Fibroblast of peridontal ligament (primary cell): ENCODE results near the gene CTU2.
"Not testable (repeated sequence)": the region's sequence is repeated elsewhere in the genome, so short reads cannot be mapped to it uniquely, and the experiment has no call there.

Experiments
- DNase-seq: peaks from one replicate; pipeline ENCODE4 v3.0.0-alpha.2; 2010; ENCODE audit errors: extremely low read depth

CTU2 gene

GRCh38 chr16:88706229-88706964 lies at the start of gene CTU2, which contains the start of gene RNF166:
Gene CTU2 (plus strand): TSS chr16:88706503. CDS start chr16:88706531, 28 bp downstream.
Gene RNF166 (minus strand): TSS chr16:88706408. CDS start chr16:88706325, 83 bp downstream.
- DNase-seq = peak; percentile 75

GRCh38 chr16:88657371-88657770 lies 48.9 kb upstream of the CTU2 start:
- no peak for DNase-seq

- DNase-seq = no peak
Measured at GRCh38 chr16:88658714-88659113, 47.6 kb upstream of the CTU2 start.

- DNase-seq = no peak
Measured at GRCh38 chr16:88659160-88659559, 47.1 kb upstream of the CTU2 start.

DNA sequence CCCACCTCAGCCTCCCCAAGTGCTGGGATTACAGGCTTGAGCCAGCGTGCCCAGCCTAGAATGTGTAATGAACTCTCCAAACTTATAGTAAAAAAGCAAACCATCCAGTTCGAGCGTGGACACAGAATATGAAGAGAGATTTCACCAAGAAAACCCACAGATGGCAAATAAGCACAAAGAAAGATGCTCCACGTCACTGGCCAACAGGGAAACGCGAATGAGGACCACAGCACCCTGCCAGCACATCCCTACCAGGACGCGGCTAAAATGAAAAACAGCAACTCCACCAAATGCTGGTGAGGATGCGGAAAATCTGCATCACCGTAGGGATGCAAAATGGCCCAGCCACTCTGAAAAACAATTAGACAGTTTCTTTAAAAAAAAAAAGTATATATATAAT lies 44.8 kb upstream of the CTU2 start:
- DNase-seq = no peak

- no peak for DNase-seq
Measured at GRCh38 chr16:88662222-88662842, 44.0 kb upstream of the CTU2 start.

DNA sequence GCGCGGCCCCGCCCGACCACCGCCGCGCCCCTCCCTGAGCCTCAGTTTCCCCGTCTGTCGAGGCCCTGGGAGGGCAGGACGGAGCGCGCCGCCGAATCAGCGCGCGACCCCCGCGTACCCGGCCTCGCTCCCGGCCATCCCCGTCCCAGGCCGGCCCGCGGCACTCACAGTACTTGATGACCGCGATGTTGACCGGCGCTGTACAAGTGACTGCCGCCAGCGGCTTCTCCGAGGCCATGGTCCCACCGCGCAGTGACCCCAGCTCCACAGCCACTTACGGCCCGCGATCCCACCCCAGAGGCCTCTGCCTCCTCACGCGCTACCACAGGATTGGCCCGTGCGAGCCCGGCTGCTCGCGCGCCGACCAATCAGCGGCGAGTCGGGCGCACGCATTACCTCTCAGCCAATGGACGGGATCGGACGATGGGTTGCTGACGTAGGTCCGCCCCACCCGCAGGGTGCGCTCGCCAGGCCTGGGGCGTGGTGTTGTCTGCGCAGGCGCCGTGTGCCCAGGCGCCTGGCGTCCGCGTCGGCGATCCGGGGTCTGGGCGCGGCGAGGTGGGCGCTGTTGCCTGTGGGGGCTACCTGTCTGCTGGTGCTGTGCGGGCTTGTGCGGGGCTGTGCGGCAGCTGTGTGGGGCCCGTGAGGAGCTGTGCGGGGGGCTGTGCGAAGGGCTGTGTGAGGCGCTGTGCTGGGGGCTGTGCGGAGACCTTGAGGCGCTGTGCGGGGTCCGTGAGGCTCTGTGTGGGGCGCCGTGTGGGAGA lies 43.3 kb upstream of the CTU2 start, which contains the start of gene MVD:
Gene MVD, minus strand, starts transcription at position 249 of the 764 bp plus-strand sequence. Its CDS starts 11 bp downstream, at position 238.
- peak; percentile 96 for DNase-seq

DNA sequence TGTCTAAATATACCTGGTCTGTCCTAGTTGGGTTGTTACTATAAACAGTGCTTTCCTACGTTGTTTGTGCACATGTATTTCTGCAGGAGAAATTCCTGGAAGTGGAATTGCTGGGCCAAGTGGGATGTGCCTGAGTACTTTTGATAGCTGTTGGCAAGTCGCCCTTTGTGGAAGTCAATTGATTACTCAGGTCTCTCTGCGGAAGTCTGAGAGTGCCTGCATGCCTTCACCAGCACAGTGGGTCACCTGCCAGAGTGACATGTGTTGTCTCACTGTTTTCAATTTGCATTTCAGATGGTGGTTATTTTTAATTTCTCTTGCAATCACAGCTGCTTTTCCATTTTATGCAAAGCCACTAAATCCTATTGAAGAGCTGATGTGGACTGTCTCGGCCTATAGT lies 41.2 kb upstream of the CTU2 start:
- no peak for DNase-seq

GRCh38 chr16:88665570-88665969 lies 40.7 kb upstream of the CTU2 start:
- no peak for DNase-seq

GRCh38 chr16:88667461-88667860 lies 38.8 kb upstream of the CTU2 start:
- no peak for DNase-seq

GRCh38 chr16:88669493-88669892 lies 36.8 kb upstream of the CTU2 start:
- not testable (repeated sequence) for DNase-seq

GRCh38 chr16:88669980-88670379 lies 36.3 kb upstream of the CTU2 start:
- DNase-seq = peak; percentile 71

- DNase-seq = no peak
Measured at GRCh38 chr16:88671806-88672205, 34.5 kb upstream of the CTU2 start.

DNA sequence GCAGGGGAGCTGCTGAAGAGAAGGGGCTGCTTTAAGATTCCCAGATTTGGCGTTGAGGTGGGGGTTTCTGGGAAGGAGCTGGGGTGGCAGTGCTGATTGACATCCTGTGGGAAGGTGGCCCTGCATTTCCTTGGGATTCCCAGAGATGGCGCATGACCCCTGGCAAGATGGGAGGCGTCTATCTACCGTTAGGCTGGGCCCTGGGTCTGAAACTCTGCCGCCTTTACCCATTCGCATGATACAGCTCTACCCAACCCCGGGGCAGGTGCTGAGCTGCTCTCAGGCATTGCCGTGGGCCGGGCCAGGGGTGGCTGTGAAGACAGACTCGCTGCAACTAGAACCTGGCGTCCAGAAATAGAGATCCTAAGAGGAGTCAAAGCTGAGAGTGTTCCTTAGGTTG lies 33.5 kb upstream of the CTU2 start:
- DNase-seq = no peak

- no peak for DNase-seq
Measured at GRCh38 chr16:88673716-88674379, 32.5 kb upstream of the CTU2 start.

GRCh38 chr16:88676502-88677242 lies 29.6 kb upstream of the CTU2 start:
- no peak for DNase-seq

DNA sequence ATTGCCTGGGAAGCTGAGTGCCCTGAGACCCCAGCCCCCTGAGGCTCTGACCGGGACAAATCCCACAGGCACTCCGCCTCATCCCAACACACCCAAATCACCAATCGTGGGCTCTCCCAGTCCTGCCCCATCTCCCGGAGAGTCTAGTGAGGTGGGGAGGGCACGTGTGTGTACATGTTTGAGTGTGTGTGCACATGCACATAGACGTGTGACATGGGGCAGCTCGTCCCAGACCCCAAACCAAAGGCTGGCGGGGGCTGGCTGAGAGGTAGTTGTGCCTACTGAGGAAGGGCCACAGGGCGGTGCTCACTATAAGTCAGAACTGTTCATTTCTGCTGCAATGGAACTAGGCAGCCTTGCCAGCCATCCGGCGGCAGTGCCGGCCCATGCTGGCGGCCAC lies 28.6 kb upstream of the CTU2 start:
- DNase-seq = no peak

DNA sequence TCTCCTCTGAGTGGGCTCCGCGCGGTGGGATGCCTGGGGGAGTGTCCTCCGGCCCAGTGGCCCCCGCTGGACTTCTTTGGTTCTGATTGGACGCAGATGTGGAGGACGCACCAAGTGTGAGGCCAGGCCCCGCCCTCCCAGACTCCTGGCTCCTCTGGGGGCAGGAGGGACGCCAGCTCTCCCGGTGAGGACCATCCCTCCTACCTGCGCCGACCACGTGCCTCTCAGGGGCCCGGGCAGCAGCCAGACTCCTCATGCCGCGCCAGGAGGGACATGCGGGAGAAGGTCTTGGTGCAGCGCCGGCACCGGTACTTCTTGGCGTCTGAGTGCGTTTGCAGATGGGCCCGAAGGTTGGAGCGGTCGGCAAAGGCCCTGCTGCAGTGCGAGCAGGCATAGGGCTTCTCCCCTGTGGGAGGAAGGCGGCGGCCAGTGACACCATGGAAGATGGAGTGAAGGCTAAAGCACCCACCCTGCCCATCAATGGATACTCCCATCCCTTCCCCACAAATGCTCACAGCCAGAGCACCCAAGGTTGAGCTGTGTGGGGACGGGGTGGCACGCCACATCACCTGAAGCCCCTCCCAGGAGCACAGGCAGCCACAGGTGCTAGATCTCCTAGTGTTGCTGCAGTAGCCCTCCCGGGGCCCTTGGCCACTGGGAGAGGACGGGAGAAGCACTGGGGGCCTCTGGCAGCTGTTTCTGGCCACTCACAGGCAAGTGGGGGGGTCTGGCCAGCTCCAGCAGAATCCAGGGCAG lies 27.9 kb upstream of the CTU2 start:
- no peak for DNase-seq

DNA sequence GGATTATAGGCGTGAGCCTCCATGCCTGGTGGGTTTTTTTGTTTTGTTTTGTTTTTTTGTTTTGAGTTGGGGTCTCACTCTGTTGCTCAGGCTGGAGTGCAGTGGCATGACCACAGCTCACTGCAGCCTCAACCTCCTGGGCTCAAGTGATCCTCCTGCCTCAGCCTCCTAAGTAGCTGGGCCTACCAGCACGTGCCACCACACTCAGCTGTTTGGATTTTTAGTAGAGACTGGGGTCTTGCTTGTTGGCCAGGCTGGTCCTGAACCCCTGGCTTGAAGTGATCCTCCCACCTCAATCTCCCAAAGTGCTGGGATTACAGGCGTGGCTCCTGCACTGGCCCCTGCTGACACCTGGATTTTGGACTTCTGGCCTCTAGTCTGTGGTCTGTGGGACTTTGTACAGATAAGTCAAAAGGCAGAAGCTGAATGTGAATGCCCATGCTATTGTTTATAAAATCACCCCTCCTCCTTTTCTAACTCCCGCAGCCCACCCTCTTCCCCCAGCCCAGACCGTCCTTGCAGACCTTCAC lies 25.7 kb upstream of the CTU2 start:
- no peak for DNase-seq

DNA sequence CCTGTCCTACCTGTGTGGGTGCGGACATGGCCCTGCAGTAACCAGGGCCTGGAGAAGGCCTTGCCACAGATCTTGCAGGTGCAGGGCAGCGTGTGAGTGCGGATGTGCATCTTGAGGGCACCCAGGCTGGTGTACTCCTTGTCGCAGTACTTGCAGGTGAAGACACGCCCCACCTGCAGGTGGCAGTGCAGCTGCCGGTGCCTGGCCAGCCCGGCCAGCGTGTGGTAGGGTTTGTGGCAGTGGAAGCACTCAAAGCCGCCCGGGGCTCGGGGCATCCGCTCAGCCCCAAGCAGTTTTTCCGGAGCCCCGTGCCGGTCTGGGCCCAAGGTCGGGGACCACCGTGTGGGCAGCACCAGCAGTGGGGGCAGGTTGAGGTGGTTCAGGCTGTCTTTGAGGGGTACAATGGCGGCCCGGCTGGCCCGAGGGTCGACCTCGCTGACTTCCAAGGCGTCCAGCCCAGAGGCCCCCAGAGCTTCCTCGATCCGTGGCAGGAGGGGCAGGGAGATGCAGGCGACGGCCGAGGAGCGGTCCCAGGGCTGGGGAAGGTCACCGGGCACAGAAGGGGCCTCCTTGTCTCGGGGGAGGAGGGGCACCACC lies 25.1 kb upstream of the CTU2 start:
- DNase-seq = no peak
